OCI-LY7 (cell line): ENCODE data around the gene HNMT. TPM values are rescaled to one million over a fixed set of nuclear protein-coding genes. Genes with fewer than 3 reads are reported as not detected.

Experiments
- BruUV-seq: library from RNA; stranded (reverse); fragments of 400-500 nt; replicated peaks from 2 replicates; lab custom pipeline; 2021; lab: Mats Ljungman, UMichigan
- CTCF ChIA-PET: fragments of 300-600 bp; sonication (Branson Sonifier 250); formaldehyde crosslinking; loops from one replicate; lab custom pipeline; 2022; ENCODE audit warnings: antibody characterized with exemption; ENCODE audit not compliant: unreplicated experiment; lab: Charles Lee
- POLR2A ChIA-PET: fragments of 300-600 bp; sonication (Branson Sonifier 250); formaldehyde crosslinking; loops from one replicate; lab custom pipeline; 2022; ENCODE audit warnings: antibody characterized with exemption; lab: Charles Lee
- DNase-seq: peaks from one replicate; pipeline ENCODE4 v3.0.0-alpha.2; 2015; ENCODE audit warnings: low spot score
- H2AFZ ChIP-seq: fragments of 200-600 bp; sonication (generic), shearing (Covaris generic); 2 replicates; pipeline ENCODE4 v1.6.1; 2014; ENCODE audit warnings: mild to moderate bottlenecking, antibody characterized with exemption, low read length, moderate library complexity
- H3K27ac ChIP-seq: fragments of 200-600 bp; sonication (generic); 2 replicates; pipeline ENCODE4 v1.5.1; 2014; ENCODE audit warnings: mixed run types, low read depth, mild to moderate bottlenecking, moderate library complexity, low read length, inconsistent platforms; ENCODE audit not compliant: poor library complexity, severe bottlenecking
- H3K36me3 ChIP-seq: fragments of 200-600 bp; sonication (generic); 2 replicates; pipeline ENCODE4 v1.6.1; 2014; ENCODE audit warnings: mild to moderate bottlenecking, antibody characterized with exemption, low read length, moderate library complexity, mixed read lengths; ENCODE audit not compliant: insufficient read depth
- H3K4me1 ChIP-seq: fragments of 200-600 bp; sonication (generic); 2 replicates; pipeline ENCODE4 v1.5.1; 2014; ENCODE audit warnings: mild to moderate bottlenecking, low read length; ENCODE audit not compliant: insufficient read depth, poor library complexity, severe bottlenecking
- H3K4me2 ChIP-seq: fragments of 200-600 bp; sonication (generic); 2 replicates; pipeline ENCODE4 v1.6.1; 2014; ENCODE audit warnings: mild to moderate bottlenecking, low read length
- H3K4me3 ChIP-seq: fragments of 200-600 bp; sonication (generic); 2 replicates; pipeline ENCODE4 v1.5.1; 2014; ENCODE audit warnings: mild to moderate bottlenecking, low read depth, low read length; ENCODE audit not compliant: poor library complexity, severe bottlenecking
- H3K79me2 ChIP-seq: fragments of 200-600 bp; sonication (generic); 2 replicates; pipeline ENCODE4 v1.6.1; 2016; ENCODE audit warnings: low read depth, mild to moderate bottlenecking, low read length, moderate library complexity, mixed read lengths; ENCODE audit not compliant: insufficient read depth
- H3K9me2 ChIP-seq: fragments of 200-600 bp; sonication (generic); 2 replicates; pipeline ENCODE4 v1.6.1; 2016; ENCODE audit warnings: mild to moderate bottlenecking, low read length, mixed read lengths; ENCODE audit not compliant: insufficient read depth
- H3K9me3 ChIP-seq: fragments of 200-600 bp; sonication (generic); 2 replicates; pipeline ENCODE4 v1.6.1; 2014; ENCODE audit warnings: mild to moderate bottlenecking, mixed run types, low read length, mixed read lengths
- H4K20me1 ChIP-seq: fragments of 200-600 bp; sonication (generic); 2 replicates; pipeline ENCODE4 v1.6.1; 2014; ENCODE audit warnings: mild to moderate bottlenecking, antibody characterized with exemption, low read length, moderate library complexity, mixed read lengths; ENCODE audit not compliant: insufficient read depth
- CTCF ChIP-seq: fragments of 200-600 bp; sonication (generic); conservative IDR thresholded peaks from 2 replicates; pipeline ENCODE4 v1.5.1; 2014; ENCODE audit warnings: mild to moderate bottlenecking, antibody characterized with exemption, low read length, moderate library complexity, mixed read lengths
- EZH2phosphoT487 ChIP-seq: fragments of 200-600 bp; sonication (generic); IDR thresholded peaks from 2 replicates; pipeline ENCODE4 v1.6.1; 2018; ENCODE audit warnings: low read depth, borderline replicate concordance, mild to moderate bottlenecking, mixed run types, antibody characterized with exemption, low read length, moderate library complexity, mixed read lengths
- intact Hi-C: fragments of 100-400 bp; cut with micrococcal nuclease; formaldehyde crosslinking; loops from one replicate; pipeline ENCODE4 v1.10.0; 2022; ENCODE audit not compliant: unreplicated experiment
- total RNA-seq, 2 experiments: library from RNA; depleted of rRNA in 1 of 2; stranded (reverse); fragments of >200 nt in 1 of 2; shearing (Covaris generic) in 1 of 2; gene quantifications; 2 replicates each; pipeline ENCODE4 v1.2.3, GENCODE V29; 2014 to 2022

HNMT gene
- total RNA-seq, 2 experiments from 2014 or later: not detected

DNA sequence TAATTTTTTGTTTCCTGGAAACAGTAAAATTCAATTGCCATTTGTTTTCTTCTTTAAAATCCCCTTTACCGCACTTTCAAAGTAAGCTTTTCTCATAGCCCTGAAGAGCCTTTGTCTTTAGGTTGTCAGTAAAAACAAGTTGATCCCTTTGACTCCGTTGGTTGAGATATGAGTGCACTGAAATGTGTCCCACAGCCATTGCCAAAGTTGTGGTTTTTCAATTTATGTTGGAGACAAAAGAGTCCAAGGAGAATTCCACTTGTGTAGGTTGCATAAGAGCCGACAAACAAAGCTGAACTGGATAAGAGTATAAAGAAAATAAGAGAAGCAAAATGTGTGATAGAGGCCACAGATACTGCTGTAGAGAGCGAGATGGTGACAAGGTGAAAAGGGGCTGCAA, 26.1 kb upstream of the HNMT start:
- CTCF ChIA-PET: no interaction called here

DNA sequence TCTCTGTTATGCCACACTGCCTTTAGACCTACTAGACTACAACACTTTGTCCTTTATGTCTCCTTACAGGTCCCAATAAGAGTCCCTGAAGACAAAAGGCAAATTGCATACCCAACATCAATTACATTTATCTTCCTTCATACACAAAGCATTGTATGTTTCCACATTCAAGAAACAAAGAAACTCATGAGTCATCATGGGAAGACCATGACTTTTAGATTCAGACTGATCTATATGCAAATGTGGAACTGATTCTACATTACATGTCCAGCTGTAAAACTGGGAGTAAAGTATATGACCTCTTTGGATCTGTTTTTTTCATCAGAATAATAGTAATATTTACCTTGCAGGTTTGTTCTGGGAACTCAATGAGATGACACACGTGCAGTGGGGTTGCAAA, 25.2 kb upstream of the HNMT start:
- Histone ChIP-seq H3K9me3 (no peaks in the 10 kb centered on the region), H3K4me1 (no peaks in the 10 kb centered on the region), H3K79me2 (no peaks in the 10 kb centered on the region), H3K36me3 (no peaks in the 10 kb centered on the region), H2AFZ (no peak overlapping the region), H3K9me2 (no peaks in the 10 kb centered on the region), H3K4me3 (no peak overlapping the region), H3K4me2 (no peak overlapping the region), H3K27ac (no peak overlapping the region), H4K20me1 (no peaks in the 10 kb centered on the region)
- ChIA-PET CTCF (no interaction called here), POLR2A (no interaction called here)
- BruUV-seq: no TSS peak
- TF ChIP-seq EZH2phosphoT487 (no peak), CTCF (no peak)
- DNase-seq: no peak
- intact Hi-C loops: no loop called here

More for the DNA sequence above, 26.1 kb upstream of the HNMT start:
- Histone ChIP-seq H3K36me3 (no peaks in the 10 kb centered on the region), H3K79me2 (no peaks in the 10 kb centered on the region), H4K20me1 (no peaks in the 10 kb centered on the region), H3K4me1 (no peaks in the 10 kb centered on the region), H2AFZ (no peak overlapping the region), H3K4me2 (no peak overlapping the region), H3K9me3 (no peaks in the 10 kb centered on the region), H3K4me3 (no peak overlapping the region), H3K27ac (no peak overlapping the region), H3K9me2 (no peaks in the 10 kb centered on the region)
- POLR2A ChIA-PET: no interaction called here
- no TSS peak for BruUV-seq
- intact Hi-C loops: no loop called here
- TF ChIP-seq CTCF: no peak
- no peak for TF ChIP-seq EZH2phosphoT487
- DNase-seq: no peak

DNA sequence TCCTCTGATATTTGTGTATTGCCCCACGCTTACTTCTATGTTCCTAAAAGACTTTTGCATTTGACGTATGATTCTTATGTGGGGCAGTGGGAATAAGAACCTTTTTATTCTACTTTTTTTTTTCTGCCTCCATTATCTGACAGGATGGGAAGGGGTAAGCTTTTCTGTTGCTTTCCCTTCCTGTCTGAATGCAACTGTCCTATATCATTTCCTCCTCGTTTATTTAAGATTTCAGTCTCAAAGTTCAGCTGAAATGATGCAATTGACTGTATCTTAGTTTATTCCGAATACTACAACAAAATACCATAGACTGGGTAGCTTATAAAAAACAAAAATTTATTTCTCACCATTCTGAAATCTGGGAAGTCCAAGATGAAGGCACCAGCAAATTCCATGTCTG, 24.1 kb upstream of the HNMT start:
- no peak for DNase-seq
- ChIA-PET CTCF (no interaction called here), POLR2A (no interaction called here)
- intact Hi-C loops: loop anchor here (10.0 kb wide), 1 partner anchor 885 kb away; no protein-coding TSS in a partner anchor
- Histone ChIP-seq H3K4me1 (no peaks in the 10 kb centered on the region), H3K27ac (no peak overlapping the region), H3K79me2 (no peaks in the 10 kb centered on the region), H3K4me2 (no peak overlapping the region), H3K4me3 (no peak overlapping the region), H3K9me3 (no peaks in the 10 kb centered on the region), H2AFZ (no peak overlapping the region), H4K20me1 (no peaks in the 10 kb centered on the region), H3K36me3 (no peaks in the 10 kb centered on the region), H3K9me2 (no peaks in the 10 kb centered on the region)
- TF ChIP-seq EZH2phosphoT487: no peak
- TF ChIP-seq CTCF: no peak
- no TSS peak for BruUV-seq
